ENCODE data around the gene ADIG. TPM values are rescaled to one million over a fixed set of nuclear protein-coding genes. Genes with fewer than 3 reads are reported as not detected.

The ADIG gene
- total and polyA plus RNA-seq, 2 experiments from 2014 or later: not detected

DNA sequence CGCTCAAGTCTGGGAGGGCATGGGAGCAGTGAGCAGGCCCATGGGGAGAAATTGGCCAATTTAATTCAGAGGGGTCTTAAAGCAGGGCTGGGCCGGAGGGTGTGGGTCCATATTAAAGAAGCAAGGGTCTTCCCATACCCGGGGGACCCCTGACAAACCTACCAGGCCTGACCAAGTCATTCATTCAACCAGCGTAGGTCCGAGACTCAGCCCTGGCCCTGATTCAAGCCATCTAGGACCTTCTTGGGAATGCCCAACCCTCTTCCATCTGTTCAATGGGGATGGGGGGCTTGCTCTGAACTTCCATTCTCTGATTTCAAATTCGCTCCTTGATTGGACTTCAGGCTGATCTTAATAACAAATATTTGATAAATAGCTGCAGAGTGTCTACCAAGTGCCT lies 7.3 kb downstream of the ADIG start:
- no peaks in the 10 kb centered on the region for H3F3A ChIP-seq (ENCODE audit: insufficient read depth)
- DNase-seq: no peak
- H3K27ac ChIP-seq: no peak overlapping the region
- no peak overlapping the region for H3K4me3 ChIP-seq
- no peaks in the 10 kb centered on the region for H3K4me1 ChIP-seq (ENCODE audit: insufficient read depth)
- H3K27me3 ChIP-seq (replicated peaks; ENCODE audit: insufficient read depth): no peaks in the 10 kb centered on the region
- no peaks in the 10 kb centered on the region for H3K9me2 ChIP-seq (ENCODE audit: insufficient read depth)
- H3K36me3 ChIP-seq (ENCODE audit: low read depth): no peaks in the 10 kb centered on the region
- H4K20me1 ChIP-seq (ENCODE audit: insufficient read depth): no peaks in the 10 kb centered on the region
- no peaks in the 10 kb centered on the region for H3K79me2 ChIP-seq (ENCODE audit: insufficient read depth)
- H2AFZ ChIP-seq: no peak overlapping the region
- no peak overlapping the region for H3K4me2 ChIP-seq (ENCODE audit: unreplicated experiment)
- no peak for TF ChIP-seq EZH2 (IDR thresholded peaks at IDR 0.05; ENCODE audit: insufficient read depth, poor library complexity, severe bottlenecking)
- no peak for TF ChIP-seq EZH2phosphoT487 (IDR thresholded peaks at IDR 0.05; ENCODE audit: insufficient read depth, low read depth)
- no peaks in the 10 kb centered on the region for H3K9me3 ChIP-seq (ENCODE audit: low read depth)
- no peak overlapping the region for H3K9ac ChIP-seq
- WGBS, 2 experiments (ENCODE audit: low coverage in 1 of 2, low lambda C conversion rate in 2 of 2, missing lambda C conversion rate in 2 of 2): 71 to 78% methylated on average over 6 of the region's 6 CpGs
- in situ Hi-C loops (cut with MboI): no loop called here

DNA sequence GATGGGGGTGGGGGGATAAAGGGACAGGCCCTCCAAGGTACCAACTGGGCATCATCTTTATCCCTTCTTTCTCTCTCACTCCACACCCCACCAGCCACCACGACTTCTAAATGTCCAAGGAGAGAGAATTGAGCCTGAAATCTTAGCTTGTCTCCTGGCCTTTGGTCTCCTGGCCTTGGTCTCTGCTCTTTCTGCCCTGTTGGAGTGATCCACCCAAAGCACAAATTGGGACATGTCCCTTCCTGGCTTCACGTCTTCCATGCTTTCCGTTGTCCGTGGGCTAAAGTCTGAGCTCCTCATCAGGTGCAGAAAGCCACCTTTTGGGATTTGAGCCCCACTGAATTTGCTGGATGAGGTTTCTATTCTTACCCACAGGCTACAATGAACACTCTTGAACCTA lies 8.4 kb downstream of the ADIG start:
- 76 to 78% methylated on average over 4 of the region's 4 CpGs for WGBS, 2 experiments (ENCODE audit: low coverage in 1 of 2, low lambda C conversion rate in 2 of 2, missing lambda C conversion rate in 2 of 2)

DNA sequence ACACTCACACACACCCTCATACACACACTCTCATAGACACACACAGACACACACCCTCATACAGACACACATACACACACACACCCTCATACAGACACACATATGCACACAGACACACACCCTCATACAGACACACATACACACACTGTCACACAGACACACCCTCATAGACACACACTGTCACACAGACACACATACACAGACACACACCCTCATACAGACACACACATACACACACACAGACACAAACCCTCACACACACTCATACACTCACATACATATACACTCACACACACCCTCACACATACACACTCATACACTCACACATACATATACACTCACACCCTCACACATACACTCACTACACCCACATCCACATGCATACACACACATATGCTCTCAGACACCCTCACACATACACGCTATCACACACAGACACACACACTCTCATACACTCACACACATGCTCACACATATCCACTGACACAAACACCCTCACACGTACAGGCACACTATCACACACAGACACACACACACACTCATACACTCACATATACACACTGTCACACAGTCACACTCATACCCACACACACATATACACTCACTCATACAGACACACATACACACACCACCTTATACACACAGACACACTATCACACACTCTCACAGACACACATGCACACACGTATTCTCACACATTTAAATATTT lies 9.1 kb downstream of the ADIG start:
- H3K9me3 ChIP-seq (ENCODE audit: low read depth): no peaks in the 10 kb centered on the region
- 0 out of 2 replicates have a peak, but pooled peaks cover 3% of the 10 kb centered on the region for H3K27me3 ChIP-seq (replicated peaks; ENCODE audit: insufficient read depth)
- DNase-seq: no peak
- TF ChIP-seq EZH2 (IDR thresholded peaks at IDR 0.05; ENCODE audit: insufficient read depth, poor library complexity, severe bottlenecking) (no peak), EZH2phosphoT487 (IDR thresholded peaks at IDR 0.05; ENCODE audit: insufficient read depth, low read depth) (no peak)
- no peak overlapping the region for H3K27ac ChIP-seq
- H3K36me3 ChIP-seq (ENCODE audit: low read depth): no peaks in the 10 kb centered on the region
- no peaks in the 10 kb centered on the region for H4K20me1 ChIP-seq (ENCODE audit: insufficient read depth)
- in situ Hi-C loops (cut with MboI): no loop called here
- no peaks in the 10 kb centered on the region for H3K9me2 ChIP-seq (ENCODE audit: insufficient read depth)
- WGBS, 2 experiments (ENCODE audit: low coverage in 1 of 2, low lambda C conversion rate in 2 of 2, missing lambda C conversion rate in 2 of 2): 70 to 83% methylated on average over 3 of the region's 3 CpGs
- H3F3A ChIP-seq (ENCODE audit: insufficient read depth): no peaks in the 10 kb centered on the region
- no peak overlapping the region for H3K4me2 ChIP-seq (ENCODE audit: unreplicated experiment)
- H3K9ac ChIP-seq: no peak overlapping the region
- H3K4me3 ChIP-seq: no peak overlapping the region
- no peak overlapping the region for H2AFZ ChIP-seq
- no peaks in the 10 kb centered on the region for H3K79me2 ChIP-seq (ENCODE audit: insufficient read depth)
- H3K4me1 ChIP-seq (ENCODE audit: insufficient read depth): no peaks in the 10 kb centered on the region

More for the DNA sequence above, 8.4 kb downstream of the ADIG start:
- Histone ChIP-seq H3K36me3 (ENCODE audit: low read depth) (no peaks in the 10 kb centered on the region), H3K27ac (no peak overlapping the region), H3K4me2 (ENCODE audit: unreplicated experiment) (no peak overlapping the region), H3K27me3 (replicated peaks; ENCODE audit: insufficient read depth) (no peaks in the 10 kb centered on the region), H3K9me2 (ENCODE audit: insufficient read depth) (no peaks in the 10 kb centered on the region), H3K4me3 (no peak overlapping the region), H3K9ac (no peak overlapping the region), H4K20me1 (ENCODE audit: insufficient read depth) (no peaks in the 10 kb centered on the region), H3F3A (ENCODE audit: insufficient read depth) (no peaks in the 10 kb centered on the region), H3K79me2 (ENCODE audit: insufficient read depth) (no peaks in the 10 kb centered on the region), H3K4me1 (ENCODE audit: insufficient read depth) (no peaks in the 10 kb centered on the region), H3K9me3 (ENCODE audit: low read depth) (no peaks in the 10 kb centered on the region), H2AFZ (no peak overlapping the region)
- in situ Hi-C loops (cut with MboI): no loop called here
- TF ChIP-seq EZH2 (IDR thresholded peaks at IDR 0.05; ENCODE audit: insufficient read depth, poor library complexity, severe bottlenecking): no peak
- no peak for TF ChIP-seq EZH2phosphoT487 (IDR thresholded peaks at IDR 0.05; ENCODE audit: insufficient read depth, low read depth)
- no peak for DNase-seq

DNA sequence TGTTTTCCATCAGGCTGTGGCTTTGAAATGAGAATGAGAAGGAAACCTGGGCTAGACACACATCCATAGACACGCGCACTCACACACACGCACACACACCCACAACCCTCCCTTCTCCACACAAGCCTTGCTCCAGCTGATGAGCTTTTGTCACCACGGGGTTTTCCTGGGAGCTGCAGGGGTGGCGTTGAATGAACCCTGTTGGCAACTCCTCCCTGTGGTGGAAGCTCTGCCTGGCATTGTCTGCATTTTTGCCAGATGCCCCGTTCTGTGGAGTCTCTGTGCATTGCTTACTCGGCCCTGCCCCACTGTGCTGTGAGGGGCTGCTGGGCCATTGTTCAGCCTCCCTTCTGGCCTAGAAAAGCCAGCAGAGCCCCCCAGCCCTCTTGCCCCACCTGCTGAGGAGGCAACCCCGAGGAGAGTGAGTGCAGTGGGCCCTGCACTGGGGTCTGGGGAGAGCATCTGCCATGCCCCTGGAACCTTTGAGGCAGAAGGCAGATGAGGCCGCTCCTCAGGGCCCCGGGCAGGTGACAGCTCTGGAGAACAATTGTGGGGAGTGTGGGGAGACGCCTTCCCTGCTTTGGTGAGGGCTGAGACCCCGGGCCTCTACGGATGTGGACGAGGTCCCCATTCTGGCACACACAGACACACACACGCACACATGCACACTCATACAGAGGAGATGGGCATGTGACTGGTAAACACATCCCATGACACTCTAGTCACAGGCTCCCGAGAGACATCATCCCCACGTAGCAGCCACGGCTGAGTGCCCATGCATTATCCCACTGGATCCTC lies 9.9 kb downstream of the ADIG start:
- H3K27ac ChIP-seq: no peak overlapping the region
- no peaks in the 10 kb centered on the region for H4K20me1 ChIP-seq (ENCODE audit: insufficient read depth)
- in situ Hi-C loops (cut with MboI): no loop called here
- TF ChIP-seq EZH2 (IDR thresholded peaks at IDR 0.05; ENCODE audit: insufficient read depth, poor library complexity, severe bottlenecking): no peak
- no peak for TF ChIP-seq EZH2phosphoT487 (IDR thresholded peaks at IDR 0.05; ENCODE audit: insufficient read depth, low read depth)
- no peaks in the 10 kb centered on the region for H3K9me3 ChIP-seq (ENCODE audit: low read depth)
- no peak overlapping the region for H2AFZ ChIP-seq
- no peak overlapping the region for H3K4me3 ChIP-seq
- H3K4me2 ChIP-seq (ENCODE audit: unreplicated experiment): no peak overlapping the region
- peak; percentile 33 for DNase-seq
- H3K36me3 ChIP-seq (ENCODE audit: low read depth): no peaks in the 10 kb centered on the region
- no peaks in the 10 kb centered on the region for H3K4me1 ChIP-seq (ENCODE audit: insufficient read depth)
- no peaks in the 10 kb centered on the region for H3K9me2 ChIP-seq (ENCODE audit: insufficient read depth)
- 62 to 63% methylated on average over 18 of the region's 18 CpGs for WGBS, 2 experiments (ENCODE audit: low coverage in 1 of 2, low lambda C conversion rate in 2 of 2, missing lambda C conversion rate in 2 of 2)
- no peaks in the 10 kb centered on the region for H3K79me2 ChIP-seq (ENCODE audit: insufficient read depth)
- H3K9ac ChIP-seq: no peak overlapping the region
- H3F3A ChIP-seq (ENCODE audit: insufficient read depth): no peaks in the 10 kb centered on the region
- 0 out of 2 replicates have a peak, but pooled peaks cover 3% of the 10 kb centered on the region for H3K27me3 ChIP-seq (replicated peaks; ENCODE audit: insufficient read depth)
